SH-SY5Y (cell line): Measurements from ENCODE around the gene RSU1.

Source experiments
- GATA2 ChIP-seq: IDR thresholded peaks from 2 replicates; pipeline ENCODE4 v1.6.1; 2011; ENCODE audit warnings: mild to moderate bottlenecking, low read depth, low read length
- GATA3 ChIP-seq: IDR thresholded peaks from 2 replicates; pipeline ENCODE4 v1.6.1; 2011; ENCODE audit warnings: low read depth, mild to moderate bottlenecking, low read length, moderate library complexity

GRCh38 chr10:16653224-16653623 lies 164.0 kb downstream of the RSU1 start:
- TF ChIP-seq GATA2 (no peak), GATA3 (no peak)
